Activated T-cell treated with anti-CD3 and anti-CD28 coated beads for 24 hours (primary cell): Measurements from ENCODE around the gene DUSP14.
"Not testable (repeated sequence)": the region's sequence is repeated elsewhere in the genome, so short reads cannot be mapped to it uniquely, and the experiment has no call there.

Source experiments
- DNase-seq: peaks from one replicate; pipeline ENCODE4 v3.0.0-alpha.2; 2020; ENCODE audit warnings: low read depth

DUSP14 gene

GRCh38 chr17:37485938-37486570, 3.6 kb upstream of the DUSP14 start:
- DNase-seq: no peak

- DNase-seq: no peak
These were observed 1.6 kb upstream of the DUSP14 start for GRCh38 chr17:37488009-37488604.

GRCh38 chr17:37488607-37489196, 989 bp upstream of the DUSP14 start:
- DNase-seq: peak; percentile 44

GRCh38 chr17:37490022-37490587, 414 bp downstream of the DUSP14 start:
- peak; percentile 67 for DNase-seq

- DNase-seq: no peak
These were observed 1.2 kb downstream of the DUSP14 start for GRCh38 chr17:37490638-37491614.

- no peak for DNase-seq
These were observed 2.5 kb downstream of the DUSP14 start for GRCh38 chr17:37492167-37492566.

- no peak for DNase-seq
These were observed 3.7 kb downstream of the DUSP14 start for GRCh38 chr17:37493249-37494027.

- no peak for DNase-seq
These were observed 4.7 kb downstream of the DUSP14 start for GRCh38 chr17:37494401-37494831.

- DNase-seq: no peak
These were observed 5.3 kb downstream of the DUSP14 start for GRCh38 chr17:37494971-37495370.

GRCh38 chr17:37500378-37500777, 10.7 kb downstream of the DUSP14 start:
- DNase-seq: no peak

- DNase-seq: no peak
These were observed 12.6 kb downstream of the DUSP14 start for GRCh38 chr17:37502009-37502936.

GRCh38 chr17:37503148-37503547, 13.5 kb downstream of the DUSP14 start:
- DNase-seq: no peak

GRCh38 chr17:37505333-37505732, 15.6 kb downstream of the DUSP14 start:
- no peak for DNase-seq

GRCh38 chr17:37506678-37507077, 17.0 kb downstream of the DUSP14 start:
- DNase-seq: no peak

- no peak for DNase-seq
These were observed 17.4 kb downstream of the DUSP14 start for GRCh38 chr17:37507111-37507510.

GRCh38 chr17:37510056-37510455, 20.4 kb downstream of the DUSP14 start:
- no peak for DNase-seq

GRCh38 chr17:37511642-37512041, 22.0 kb downstream of the DUSP14 start:
- DNase-seq: not testable (repeated sequence)

- DNase-seq: no peak
These were observed 22.9 kb downstream of the DUSP14 start for GRCh38 chr17:37512442-37513068.

GRCh38 chr17:37513711-37514110, 24.0 kb downstream of the DUSP14 start:
- DNase-seq: no peak

- no peak for DNase-seq
These were observed 26.5 kb downstream of the DUSP14 start for GRCh38 chr17:37516127-37516571.
